Hindlimb muscle (tissue), 1 donor: ENCODE measurements around the gene FDX1. TPM values are rescaled to one million over a fixed set of nuclear protein-coding genes. Genes with fewer than 3 reads are reported as not detected.

ENCODE experiments used
- DNase-seq: peaks from one replicate; pipeline ENCODE4 v3.0.0-alpha.2; 2013
- polyA plus RNA-seq: library from polyadenylated mRNA; unstranded; fragments of 120-200 nt; gene quantifications from one replicate; pipeline ENCODE4 v1.2.1, GENCODE V29; 2013; ENCODE audit not compliant: insufficient read length

Gene FDX1
- polyA plus RNA-seq, 1 donor: 8.3 TPM

GRCh38 chr11:110431051-110431672, 1.4 kb downstream of the FDX1 start:
- no peak for DNase-seq

- no peak for DNase-seq
These were observed 1.9 kb downstream of the FDX1 start for GRCh38 chr11:110431674-110432073.

- no peak for DNase-seq
These were observed 3.1 kb downstream of the FDX1 start for GRCh38 chr11:110432713-110433392.

GRCh38 chr11:110433393-110434333, 3.9 kb downstream of the FDX1 start:
- no peak for DNase-seq

GRCh38 chr11:110434952-110435779, 5.4 kb downstream of the FDX1 start:
- DNase-seq: no peak

- no peak for DNase-seq
These were observed 6.3 kb downstream of the FDX1 start for GRCh38 chr11:110435780-110436717.

- DNase-seq: no peak
These were observed 8.3 kb downstream of the FDX1 start for GRCh38 chr11:110438017-110438416.

GRCh38 chr11:110445437-110445836, 15.7 kb downstream of the FDX1 start:
- no peak for DNase-seq

- DNase-seq: no peak
These were observed 16.3 kb downstream of the FDX1 start for GRCh38 chr11:110446061-110446460.

- DNase-seq: no peak
These were observed 16.8 kb downstream of the FDX1 start for GRCh38 chr11:110446594-110446993.

- no peak for DNase-seq
These were observed 17.6 kb downstream of the FDX1 start for GRCh38 chr11:110447343-110447742.

GRCh38 chr11:110447897-110448745, 18.4 kb downstream of the FDX1 start:
- DNase-seq: no peak

GRCh38 chr11:110450246-110450645, 20.5 kb downstream of the FDX1 start:
- no peak for DNase-seq

- no peak for DNase-seq
These were observed 23.0 kb downstream of the FDX1 start for GRCh38 chr11:110452720-110453119.

- DNase-seq: no peak
These were observed 24.1 kb downstream of the FDX1 start for GRCh38 chr11:110453684-110454354.

- no peak for DNase-seq
These were observed 24.9 kb downstream of the FDX1 start for GRCh38 chr11:110454609-110455008.

- DNase-seq: no peak
These were observed 26.0 kb downstream of the FDX1 start for GRCh38 chr11:110455718-110456117.

- peak; percentile 64 for DNase-seq
These were observed 33.4 kb downstream of the FDX1 start for GRCh38 chr11:110463153-110463552.

GRCh38 chr11:110465231-110465630, 35.5 kb downstream of the FDX1 start:
- no peak for DNase-seq

- DNase-seq: no peak
These were observed 37.8 kb downstream of the FDX1 start for GRCh38 chr11:110467556-110467955.
